RWPE2 (cell line): ENCODE results near the gene UBA6.

Source experiments
- ATAC-seq: fragments of 200-7000 bp; cut with Tn5 transposase; 3 replicates; pipeline ENCODE4 v1.9.1; 2021; ENCODE audit warnings: low read depth
- DNase-seq: peaks from one replicate; pipeline ENCODE4 v3.0.0-alpha.2; 2020; ENCODE audit warnings: low spot score
- H3K27ac ChIP-seq: fragments of 450-650 bp; 2 replicates; pipeline ENCODE4 v1.5.1; 2017; ENCODE audit warnings: mild to moderate bottlenecking; ENCODE audit not compliant: poor library complexity, severe bottlenecking
- H3K27me3 ChIP-seq: fragments of 250-450 bp; sonication (Bioruptor Pico); 2 replicates; pipeline ENCODE4 v1.5.1; 2021; ENCODE audit warnings: mild to moderate bottlenecking, moderate library complexity; ENCODE audit not compliant: insufficient read depth, poor library complexity, severe bottlenecking
- H3K36me3 ChIP-seq: fragments of 250-450 bp; sonication (Bioruptor Pico); 2 replicates; pipeline ENCODE4 v1.5.1; 2020; ENCODE audit warnings: low read depth, mild to moderate bottlenecking, moderate library complexity
- H3K4me1 ChIP-seq: fragments of 250-450 bp; sonication (Bioruptor Pico); 2 replicates; pipeline ENCODE4 v1.5.1; 2021; ENCODE audit warnings: mild to moderate bottlenecking, moderate library complexity; ENCODE audit not compliant: insufficient read depth, poor library complexity, severe bottlenecking
- H3K4me3 ChIP-seq: fragments of 250-450 bp; sonication (Bioruptor Pico); 2 replicates; pipeline ENCODE4 v1.5.1; 2021; ENCODE audit warnings: mild to moderate bottlenecking, moderate library complexity; ENCODE audit not compliant: severe bottlenecking
- H3K9me3 ChIP-seq: fragments of 250-450 bp; sonication (Bioruptor Pico); 2 replicates; pipeline ENCODE4 v1.5.1; 2021; ENCODE audit warnings: mild to moderate bottlenecking, moderate library complexity; ENCODE audit not compliant: severe bottlenecking
- TF ChIP-seq, protein P1 (sequence below): fragments of 450-650 bp; IDR thresholded peaks from one replicate; pipeline ENCODE4 v1.5.1; 2017; ENCODE audit warnings: mild to moderate bottlenecking, moderate library complexity; ENCODE audit not compliant: poor library complexity, severe bottlenecking

UBA6 gene

GRCh38 chr4:67581913-67582312 lies 119.0 kb downstream of the UBA6 start:
- H3K27ac ChIP-seq, result no peak overlapping the region
- no peaks in the 10 kb centered on the region for H3K9me3 ChIP-seq
- TF ChIP-seq, protein P1, sequence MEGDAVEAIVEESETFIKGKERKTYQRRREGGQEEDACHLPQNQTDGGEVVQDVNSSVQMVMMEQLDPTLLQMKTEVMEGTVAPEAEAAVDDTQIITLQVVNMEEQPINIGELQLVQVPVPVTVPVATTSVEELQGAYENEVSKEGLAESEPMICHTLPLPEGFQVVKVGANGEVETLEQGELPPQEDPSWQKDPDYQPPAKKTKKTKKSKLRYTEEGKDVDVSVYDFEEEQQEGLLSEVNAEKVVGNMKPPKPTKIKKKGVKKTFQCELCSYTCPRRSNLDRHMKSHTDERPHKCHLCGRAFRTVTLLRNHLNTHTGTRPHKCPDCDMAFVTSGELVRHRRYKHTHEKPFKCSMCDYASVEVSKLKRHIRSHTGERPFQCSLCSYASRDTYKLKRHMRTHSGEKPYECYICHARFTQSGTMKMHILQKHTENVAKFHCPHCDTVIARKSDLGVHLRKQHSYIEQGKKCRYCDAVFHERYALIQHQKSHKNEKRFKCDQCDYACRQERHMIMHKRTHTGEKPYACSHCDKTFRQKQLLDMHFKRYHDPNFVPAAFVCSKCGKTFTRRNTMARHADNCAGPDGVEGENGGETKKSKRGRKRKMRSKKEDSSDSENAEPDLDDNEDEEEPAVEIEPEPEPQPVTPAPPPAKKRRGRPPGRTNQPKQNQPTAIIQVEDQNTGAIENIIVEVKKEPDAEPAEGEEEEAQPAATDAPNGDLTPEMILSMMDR, result no peak
- H3K4me3 ChIP-seq, result no peak overlapping the region
- H3K36me3 ChIP-seq, result no peaks in the 10 kb centered on the region
- DNase-seq (no peak), ATAC-seq (no peak)
- H3K27me3 ChIP-seq, result no peaks in the 10 kb centered on the region
- no peaks in the 10 kb centered on the region for H3K4me1 ChIP-seq

- no peaks in the 10 kb centered on the region for H3K9me3 ChIP-seq
- TF ChIP-seq, protein P1, result no peak
- no peak for DNase-seq
- H3K27me3 ChIP-seq, result no peaks in the 10 kb centered on the region
- H3K4me1 ChIP-seq, result no peaks in the 10 kb centered on the region
- no peak overlapping the region for H3K27ac ChIP-seq
- no peak for ATAC-seq
- no peak overlapping the region for H3K4me3 ChIP-seq
- no peaks in the 10 kb centered on the region for H3K36me3 ChIP-seq
These were observed 119.6 kb downstream of the UBA6 start for GRCh38 chr4:67581208-67581857.

DNA sequence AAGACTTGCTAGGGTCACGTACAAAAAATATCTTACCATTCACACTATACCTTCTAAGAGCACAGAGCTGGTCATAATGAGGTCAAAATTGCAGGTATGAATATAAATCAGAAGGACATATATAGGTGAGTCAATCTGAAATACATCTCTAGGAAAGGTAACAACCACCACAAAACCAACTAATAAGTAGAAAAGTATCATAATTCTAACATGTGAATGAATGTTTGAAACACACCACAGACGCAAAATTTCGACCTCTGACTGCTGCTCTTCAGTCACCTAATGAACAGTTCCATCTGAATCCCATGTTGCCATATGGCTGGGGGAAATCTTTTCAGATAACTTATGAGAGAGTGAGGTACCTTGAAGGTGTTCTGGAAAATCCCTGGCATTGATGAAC lies 120.4 kb downstream of the UBA6 start:
- no peaks in the 10 kb centered on the region for H3K36me3 ChIP-seq
- no peak for ATAC-seq
- no peak overlapping the region for H3K27ac ChIP-seq

DNA sequence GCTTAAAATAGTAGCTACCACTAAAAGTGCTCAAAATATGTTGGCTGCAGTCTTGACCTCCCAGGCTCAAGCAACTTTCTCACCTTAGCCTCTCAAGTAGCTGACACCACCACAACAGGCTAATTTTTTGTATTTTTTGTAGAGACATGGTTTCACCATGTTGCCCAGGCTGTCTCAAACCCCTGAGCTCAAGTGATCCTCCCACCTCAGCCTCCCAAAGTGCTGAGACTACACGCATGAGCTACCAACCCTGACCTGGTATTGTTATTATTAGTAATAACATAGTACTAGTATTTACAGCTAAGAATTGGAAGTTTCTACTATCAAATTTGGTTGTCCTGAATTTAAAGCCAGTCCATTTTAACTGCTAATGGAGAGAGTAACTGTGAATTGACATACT lies 124.4 kb downstream of the UBA6 start:
- Histone ChIP-seq H3K4me1 (no peaks in the 10 kb centered on the region), H3K27ac (no peak overlapping the region), H3K9me3 (no peaks in the 10 kb centered on the region), H3K4me3 (no peak overlapping the region), H3K36me3 (no peaks in the 10 kb centered on the region), H3K27me3 (no peaks in the 10 kb centered on the region)
- TF ChIP-seq, protein P1, result no peak
- ATAC-seq (no peak), DNase-seq (no peak)

More for the DNA sequence above, 120.4 kb downstream of the UBA6 start:
- no peaks in the 10 kb centered on the region for H3K4me1 ChIP-seq
- no peaks in the 10 kb centered on the region for H3K27me3 ChIP-seq
- no peak for DNase-seq
- TF ChIP-seq, protein P1, result no peak
- H3K9me3 ChIP-seq, result no peaks in the 10 kb centered on the region
- H3K4me3 ChIP-seq, result no peak overlapping the region

DNA sequence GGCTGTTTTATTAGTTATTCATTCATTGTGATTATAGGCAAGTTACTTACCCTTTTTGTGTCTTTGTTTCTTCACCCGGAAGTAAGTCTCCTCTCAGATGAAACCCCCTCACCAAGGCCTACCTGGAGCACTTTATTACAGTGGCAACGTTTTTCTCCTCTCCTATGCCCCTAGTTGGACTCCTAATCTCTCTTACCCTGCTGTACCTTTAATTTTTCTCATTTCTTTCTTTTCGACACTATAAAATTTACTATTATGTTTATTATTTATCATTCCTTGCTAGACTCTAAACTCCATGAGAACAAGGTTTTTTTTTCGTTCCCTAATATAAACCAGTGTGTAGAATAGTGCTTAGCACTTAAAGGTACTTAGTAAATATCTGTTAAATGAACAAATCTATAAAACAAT lies 124.9 kb downstream of the UBA6 start:
- Histone ChIP-seq H3K4me3 (no peak overlapping the region), H3K4me1 (no peaks in the 10 kb centered on the region), H3K9me3 (no peaks in the 10 kb centered on the region), H3K36me3 (no peaks in the 10 kb centered on the region), H3K27ac (no peak overlapping the region), H3K27me3 (no peaks in the 10 kb centered on the region)
- ATAC-seq (no peak), DNase-seq (no peak)
- TF ChIP-seq, protein P1, result no peak
